SK-N-MC (cell line): ENCODE measurements around the gene RAB17.

ENCODE experiments used
- EZH2 ChIP-seq: fragments of 200-600 bp; sonication (generic); IDR thresholded peaks from one replicate; pipeline ENCODE4 v1.6.1; 2017; ENCODE audit warnings: antibody characterized with exemption
- FOXP2 ChIP-seq: optimal IDR thresholded peaks from 2 replicates; pipeline ENCODE3; 2011; ENCODE audit warnings: mild to moderate bottlenecking, moderate library complexity; ENCODE audit not compliant: insufficient read depth; ENCODE audit errors: extremely low read length, control extremely low read depth
- POLR2AphosphoS5 ChIP-seq: IDR thresholded peaks from 2 replicates; pipeline ENCODE4 v1.6.1; 2012; ENCODE audit warnings: mild to moderate bottlenecking, low read depth, low read length, borderline replicate concordance

- TF ChIP-seq EZH2 (no peak), POLR2AphosphoS5 (no peak), FOXP2 (no peak)
These were observed 20.6 kb downstream of the RAB17 start for GRCh38 chr2:237569896-237570295.
